Progenitor cell of endocrine pancreas (in vitro differentiated cells): Measurements from ENCODE around the gene ZNF865. TPM values are rescaled to one million over a fixed set of nuclear protein-coding genes. Genes with fewer than 3 reads are reported as not detected.

Experiments used
- DNase-seq: peaks from one replicate; pipeline ENCODE4 v3.0.0; 2021; ENCODE audit warnings: low spot score; ENCODE audit not compliant: unreplicated experiment
- H3K27ac Mint-ChIP-seq: 2 replicates; pipeline ENCODE4 v1.8.0; 2021; ENCODE audit warnings: mild to moderate bottlenecking, moderate library complexity, mixed read lengths
- H3K27me3 Mint-ChIP-seq: 2 replicates; pipeline ENCODE4 v1.8.0; 2021; ENCODE audit warnings: mixed read lengths
- H3K36me3 Mint-ChIP-seq: 2 replicates; pipeline ENCODE4 v1.8.0; 2022; ENCODE audit warnings: mixed read lengths; ENCODE audit not compliant: insufficient read depth
- H3K4me1 Mint-ChIP-seq: 2 replicates; pipeline ENCODE4 v1.8.0; 2021; ENCODE audit warnings: low read depth, mixed read lengths
- H3K4me3 Mint-ChIP-seq: 2 replicates; pipeline ENCODE4 v1.8.0; 2021; ENCODE audit warnings: low read depth, mild to moderate bottlenecking, moderate library complexity, mixed read lengths
- H3K9me3 Mint-ChIP-seq: 2 replicates; pipeline ENCODE4 v1.8.0; 2021; ENCODE audit warnings: low read depth, mixed read lengths
- total RNA-seq: library from RNA; stranded (reverse); gene quantifications from 2 replicates; pipeline ENCODE4 v1.2.1, GENCODE V29; 2021
- TF ChIP-seq, protein P1 (sequence below): fragments of 200-600 bp; sonication (generic); IDR thresholded peaks from one replicate; pipeline ENCODE4 v1.5.0; 2021; ENCODE audit warnings: antibody characterized with exemption, mild to moderate bottlenecking; ENCODE audit not compliant: unreplicated experiment

Gene ZNF865
- total RNA-seq, 1 donor from 2014 or later, result 19.9 TPM

GRCh38 chr19:55644842-55645511, 39.5 kb downstream of the ZNF865 start:
- TF ChIP-seq, protein P1, sequence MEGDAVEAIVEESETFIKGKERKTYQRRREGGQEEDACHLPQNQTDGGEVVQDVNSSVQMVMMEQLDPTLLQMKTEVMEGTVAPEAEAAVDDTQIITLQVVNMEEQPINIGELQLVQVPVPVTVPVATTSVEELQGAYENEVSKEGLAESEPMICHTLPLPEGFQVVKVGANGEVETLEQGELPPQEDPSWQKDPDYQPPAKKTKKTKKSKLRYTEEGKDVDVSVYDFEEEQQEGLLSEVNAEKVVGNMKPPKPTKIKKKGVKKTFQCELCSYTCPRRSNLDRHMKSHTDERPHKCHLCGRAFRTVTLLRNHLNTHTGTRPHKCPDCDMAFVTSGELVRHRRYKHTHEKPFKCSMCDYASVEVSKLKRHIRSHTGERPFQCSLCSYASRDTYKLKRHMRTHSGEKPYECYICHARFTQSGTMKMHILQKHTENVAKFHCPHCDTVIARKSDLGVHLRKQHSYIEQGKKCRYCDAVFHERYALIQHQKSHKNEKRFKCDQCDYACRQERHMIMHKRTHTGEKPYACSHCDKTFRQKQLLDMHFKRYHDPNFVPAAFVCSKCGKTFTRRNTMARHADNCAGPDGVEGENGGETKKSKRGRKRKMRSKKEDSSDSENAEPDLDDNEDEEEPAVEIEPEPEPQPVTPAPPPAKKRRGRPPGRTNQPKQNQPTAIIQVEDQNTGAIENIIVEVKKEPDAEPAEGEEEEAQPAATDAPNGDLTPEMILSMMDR, result no peak
- H3K36me3 Mint-ChIP-seq, result peaks cover 3% of the 10 kb centered on the region
- peaks cover 33% of the 10 kb centered on the region for H3K4me1 Mint-ChIP-seq
- no peaks in the 10 kb centered on the region for H3K9me3 Mint-ChIP-seq
- no peak for DNase-seq
- H3K27ac Mint-ChIP-seq, result no peak overlapping the region
- peak overlapping the region; percentile 85 for H3K4me3 Mint-ChIP-seq
- H3K27me3 Mint-ChIP-seq, result no peaks in the 10 kb centered on the region

- H3K36me3 Mint-ChIP-seq, result peaks cover 4% of the 10 kb centered on the region
- H3K27ac Mint-ChIP-seq, result no peak overlapping the region
- DNase-seq, result no peak
- H3K27me3 Mint-ChIP-seq, result no peaks in the 10 kb centered on the region
- TF ChIP-seq, protein P1, result no peak
- peaks cover 30% of the 10 kb centered on the region for H3K4me1 Mint-ChIP-seq
- peak overlapping the region; percentile 53 for H3K4me3 Mint-ChIP-seq
- H3K9me3 Mint-ChIP-seq, result no peaks in the 10 kb centered on the region
Measured at GRCh38 chr19:55645512-55645881, 40.0 kb downstream of the ZNF865 start.

DNA sequence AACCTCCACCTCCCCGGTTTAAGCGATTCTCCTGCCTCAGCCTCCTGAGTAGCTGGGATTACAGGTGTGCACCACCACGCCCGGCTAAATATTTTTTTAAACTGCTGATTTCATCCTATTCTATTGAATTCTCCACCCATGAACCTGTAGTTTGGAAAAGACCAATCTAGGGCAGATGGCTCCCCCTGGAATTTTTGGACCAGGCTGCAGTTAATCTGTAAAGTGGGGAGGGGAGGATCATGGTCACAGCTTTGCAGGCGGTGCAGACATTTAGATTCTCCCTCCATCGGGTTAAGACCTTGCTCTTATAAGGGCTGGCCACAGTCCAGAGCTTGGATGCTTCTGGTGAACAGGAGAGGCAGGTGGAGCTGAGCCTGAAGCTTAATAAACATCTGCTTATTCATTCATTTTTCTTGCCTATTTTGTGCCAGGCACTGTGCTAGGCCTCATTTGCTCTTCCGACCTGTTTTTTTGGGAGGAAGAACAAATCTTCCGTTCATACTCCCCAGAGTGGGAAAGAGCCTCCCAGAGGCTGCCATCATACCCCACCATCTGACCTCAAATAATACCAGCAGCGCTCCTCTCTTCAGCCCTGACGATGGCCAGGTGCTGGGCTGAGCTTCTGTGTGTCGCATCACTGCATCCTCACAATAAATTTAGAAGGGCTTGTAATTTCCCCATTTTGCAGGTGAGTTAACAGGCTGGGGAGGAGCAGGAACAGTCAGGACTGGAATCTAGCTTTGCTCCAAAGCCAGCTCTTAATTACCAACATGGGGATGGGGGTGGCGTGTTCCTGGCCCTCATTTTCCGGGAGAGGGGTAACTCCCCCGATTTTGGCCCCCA, 41.7 kb downstream of the ZNF865 start:
- Mint-ChIP-seq H3K9me3 (no peaks in the 10 kb centered on the region), H3K27me3 (no peaks in the 10 kb centered on the region), H3K27ac (peak overlapping the region; percentile 79), H3K4me1 (peaks cover 22% of the 10 kb centered on the region), H3K36me3 (peaks cover 7% of the 10 kb centered on the region), H3K4me3 (peak overlapping the region; percentile 78)
- TF ChIP-seq, protein P1, result no peak
- no peak for DNase-seq

GRCh38 chr19:55647732-55648584, 42.5 kb downstream of the ZNF865 start, which contains the start of gene CCDC106:
Gene CCDC106, plus strand, starts transcription at chr19:55648212. Its CDS starts 835 bp downstream, at chr19:55649047.
- H3K4me1 Mint-ChIP-seq, result peaks cover 20% of the 10 kb centered on the region
- H3K9me3 Mint-ChIP-seq, result no peaks in the 10 kb centered on the region
- H3K27ac Mint-ChIP-seq, result peak within 1 kb of the TSS; percentile 94
- H3K4me3 Mint-ChIP-seq, result peak within 1 kb of the TSS; percentile 80
- H3K36me3 Mint-ChIP-seq, result peaks cover 8% of the 10 kb centered on the region
- H3K27me3 Mint-ChIP-seq, result no peaks in the 10 kb centered on the region
- TF ChIP-seq, protein P1, result no peak
- DNase-seq, result peak; percentile 50
